ENCODE results near the gene ITGB7. TPM values are rescaled to one million over a fixed set of nuclear protein-coding genes. Genes with fewer than 3 reads are reported as not detected.
A peak's percentile ranks its signal among the peaks of the same experiment; 100 is the strongest.

Gene ITGB7, protein sequence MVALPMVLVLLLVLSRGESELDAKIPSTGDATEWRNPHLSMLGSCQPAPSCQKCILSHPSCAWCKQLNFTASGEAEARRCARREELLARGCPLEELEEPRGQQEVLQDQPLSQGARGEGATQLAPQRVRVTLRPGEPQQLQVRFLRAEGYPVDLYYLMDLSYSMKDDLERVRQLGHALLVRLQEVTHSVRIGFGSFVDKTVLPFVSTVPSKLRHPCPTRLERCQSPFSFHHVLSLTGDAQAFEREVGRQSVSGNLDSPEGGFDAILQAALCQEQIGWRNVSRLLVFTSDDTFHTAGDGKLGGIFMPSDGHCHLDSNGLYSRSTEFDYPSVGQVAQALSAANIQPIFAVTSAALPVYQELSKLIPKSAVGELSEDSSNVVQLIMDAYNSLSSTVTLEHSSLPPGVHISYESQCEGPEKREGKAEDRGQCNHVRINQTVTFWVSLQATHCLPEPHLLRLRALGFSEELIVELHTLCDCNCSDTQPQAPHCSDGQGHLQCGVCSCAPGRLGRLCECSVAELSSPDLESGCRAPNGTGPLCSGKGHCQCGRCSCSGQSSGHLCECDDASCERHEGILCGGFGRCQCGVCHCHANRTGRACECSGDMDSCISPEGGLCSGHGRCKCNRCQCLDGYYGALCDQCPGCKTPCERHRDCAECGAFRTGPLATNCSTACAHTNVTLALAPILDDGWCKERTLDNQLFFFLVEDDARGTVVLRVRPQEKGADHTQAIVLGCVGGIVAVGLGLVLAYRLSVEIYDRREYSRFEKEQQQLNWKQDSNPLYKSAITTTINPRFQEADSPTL
- polyA plus RNA-seq (2013), result 4.8 TPM

DNA sequence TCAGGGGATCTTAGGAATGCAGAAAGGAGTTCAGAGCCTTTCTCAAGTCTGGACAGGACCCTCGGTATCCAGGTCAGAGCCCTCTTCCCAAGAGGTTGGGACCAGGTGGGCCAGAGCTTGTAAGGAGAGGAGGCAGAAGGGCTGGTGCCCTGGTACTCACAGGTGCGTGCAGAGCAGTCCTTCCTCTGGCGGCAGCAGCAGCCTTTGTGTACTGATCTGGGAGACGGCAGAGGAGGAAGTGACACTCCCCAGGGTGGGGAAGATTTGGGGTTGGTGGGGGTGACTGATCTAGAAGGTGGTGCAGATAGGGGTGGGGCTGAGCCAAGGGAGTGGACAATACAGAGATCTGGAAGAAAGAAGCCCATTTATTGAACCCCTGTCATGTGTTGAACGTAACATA is at the start of gene ITGB7:
Gene ITGB7, minus strand, starts transcription at position 210 of the 400 bp plus-strand sequence. CDS start 6,808 bp downstream, outside the sequence.
- H3K9me3 ChIP-seq (ENCODE audit: control extremely low read depth in 1 of 5, control insufficient read depth in 4 of 5, insufficient read depth in 2 of 5, low read depth in 1 of 5, low read length in 4 of 5), result no peaks in the 10 kb centered on the region
- H3K4me1 ChIP-seq (ENCODE audit: control extremely low read depth in 1 of 4, control insufficient read depth in 4 of 4, insufficient read depth in 4 of 4, low read length in 3 of 4), result peaks cover 9 to 58% (median 36%) of the 10 kb centered on the region in 4 experiments
- WGBS (ENCODE audit: insufficient coverage), result 28% methylated on average over 2 of the region's 5 CpGs
- peak within 1 kb of the TSS in 3 of 7 experiments; percentile 20 to 24 (median 23) for H3K4me3 ChIP-seq (ENCODE audit: control insufficient read depth in 1 of 7, extremely low read depth in 1 of 7, insufficient read depth in 4 of 7, low read depth in 2 of 7, low read length in 6 of 7)
- peak within 1 kb of the TSS in 1 of 2 experiments; percentile 35 for H3K27ac ChIP-seq (ENCODE audit: insufficient read depth in 1 of 2, low read depth in 1 of 2, low read length in 2 of 2, poor library complexity in 1 of 2, severe bottlenecking in 2 of 2)
- peak in 2 of 3 donors; percentile 50 to 56 for DNase-seq
- peaks cover 0 to 4% (median 2%) of the 10 kb centered on the region in 4 experiments for H3K36me3 ChIP-seq (ENCODE audit: control insufficient read depth in 4 of 4, insufficient read depth in 4 of 4, low read length in 3 of 4)
- ChIA-PET POLR2A (no interaction called here), CTCF (interaction anchor here (0.8 to 18.0 kb wide), 8 partner anchors 7 to 71 kb away, joined by 3 to 299 read pairs (median 4); partner anchors contain the start of gene ESPL1)
- no peaks in the 10 kb centered on the region for H3K27me3 ChIP-seq (replicated peaks in 2 of 5; ENCODE audit: control insufficient read depth in 4 of 5, insufficient read depth in 5 of 5, low read length in 4 of 5)

- H3K4me3 ChIP-seq (ENCODE audit: control insufficient read depth in 1 of 7, extremely low read depth in 1 of 7, insufficient read depth in 4 of 7, low read depth in 2 of 7, low read length in 6 of 7), result no peak overlapping the region
- CTCF ChIA-PET, result interaction anchor here (0.6 to 20.5 kb wide), 5 partner anchors 10 to 97 kb away, joined by 3 to 299 read pairs (median 3); partner anchors contain the start of gene ITGB7
- no CpG with 5 or more reads among the region's 3 CpGs for WGBS (ENCODE audit: insufficient coverage)
- peak in 2 of 3 donors; percentile 62 to 71 for DNase-seq
- POLR2A ChIA-PET, result no interaction called here
- peaks cover 2 to 52% (median 27%) of the 10 kb centered on the region in 4 experiments for H3K4me1 ChIP-seq (ENCODE audit: control extremely low read depth in 1 of 4, control insufficient read depth in 4 of 4, insufficient read depth in 4 of 4, low read length in 3 of 4)
- no peaks in the 10 kb centered on the region for H3K27me3 ChIP-seq (replicated peaks in 2 of 5; ENCODE audit: control insufficient read depth in 4 of 5, insufficient read depth in 5 of 5, low read length in 4 of 5)
- peaks cover 2 to 19% (median 12%) of the 10 kb centered on the region in 4 experiments for H3K36me3 ChIP-seq (ENCODE audit: control insufficient read depth in 4 of 4, insufficient read depth in 4 of 4, low read length in 3 of 4)
- H3K27ac ChIP-seq (ENCODE audit: insufficient read depth in 1 of 2, low read depth in 1 of 2, low read length in 2 of 2, poor library complexity in 1 of 2, severe bottlenecking in 2 of 2), result no peak overlapping the region
- no peaks in the 10 kb centered on the region for H3K9me3 ChIP-seq (ENCODE audit: control extremely low read depth in 1 of 5, control insufficient read depth in 4 of 5, insufficient read depth in 2 of 5, low read depth in 1 of 5, low read length in 4 of 5)
These were observed 48.9 kb upstream of the ITGB7 start for GRCh38 chr12:53255996-53256395.

DNA sequence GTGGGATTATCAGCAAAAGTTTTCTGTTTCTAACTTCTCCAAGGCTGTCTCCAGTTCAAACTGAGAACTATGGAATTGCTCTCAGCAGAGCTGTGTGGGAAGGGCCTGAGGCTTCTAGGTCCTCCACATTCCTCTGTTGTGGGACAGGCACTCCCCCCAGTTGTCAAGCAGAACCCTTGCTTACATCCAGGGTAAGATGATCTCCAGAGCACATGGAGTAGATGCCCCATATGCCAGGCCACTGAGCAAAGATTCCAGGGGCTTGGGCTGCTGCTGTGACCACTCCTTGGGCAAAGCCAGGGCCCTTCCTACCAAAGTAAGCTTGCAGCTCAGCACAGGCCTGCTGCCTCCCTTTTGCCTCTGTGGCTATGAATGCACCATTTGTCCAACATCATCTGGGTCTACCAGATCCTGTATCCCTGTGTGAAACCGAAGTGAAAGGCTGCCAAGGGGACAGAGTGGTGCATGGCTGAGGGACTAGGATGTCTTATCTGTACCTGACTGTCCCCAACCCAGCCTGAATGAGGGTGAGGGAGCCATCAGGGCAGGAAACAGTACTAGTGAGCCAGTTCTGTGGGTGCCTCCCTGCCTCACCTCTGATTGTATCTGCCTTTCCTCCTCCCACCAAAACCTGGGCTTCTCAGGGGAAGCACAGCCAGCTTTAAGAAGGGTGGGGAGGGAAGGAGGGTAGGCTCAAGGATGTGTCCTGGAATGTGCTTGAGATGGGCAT is 47.9 kb upstream of the ITGB7 start:
- peaks cover 2 to 53% (median 27%) of the 10 kb centered on the region in 4 experiments for H3K4me1 ChIP-seq (ENCODE audit: control extremely low read depth in 1 of 4, control insufficient read depth in 4 of 4, insufficient read depth in 4 of 4, low read length in 3 of 4)
- no peak overlapping the region for H3K4me3 ChIP-seq (ENCODE audit: control insufficient read depth in 1 of 7, extremely low read depth in 1 of 7, insufficient read depth in 4 of 7, low read depth in 2 of 7, low read length in 6 of 7)
- POLR2A ChIA-PET, result no interaction called here

DNA sequence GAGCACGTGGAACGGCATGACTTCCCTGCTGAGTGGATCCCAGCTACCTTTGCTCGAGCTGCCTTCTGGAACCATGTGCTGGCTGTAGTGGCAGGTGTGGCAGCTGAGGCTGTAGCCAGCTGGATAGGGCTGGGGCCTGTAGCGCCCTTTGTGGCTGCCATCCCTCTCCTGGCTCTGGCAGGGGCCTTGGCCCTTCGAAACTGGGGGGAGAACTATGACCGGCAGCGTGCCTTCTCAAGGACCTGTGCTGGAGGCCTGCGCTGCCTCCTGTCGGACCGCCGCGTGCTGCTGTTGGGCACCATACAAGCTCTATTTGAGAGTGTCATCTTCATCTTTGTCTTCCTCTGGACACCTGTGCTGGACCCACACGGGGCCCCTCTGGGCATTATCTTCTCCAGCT is 46.2 kb upstream of the ITGB7 start:
- CTCF ChIA-PET, result interaction anchor here (0.8 to 4.7 kb wide), 13 partner anchors 9 to 95 kb away, joined by 3 to 83 read pairs (median 6); partner anchors contain the start of gene ESPL1
- no peaks in the 10 kb centered on the region for H3K27me3 ChIP-seq (replicated peaks in 2 of 5; ENCODE audit: control insufficient read depth in 4 of 5, insufficient read depth in 5 of 5, low read length in 4 of 5)
- 98% methylated on average over 12 of the region's 13 CpGs for WGBS (ENCODE audit: insufficient coverage)
- peak overlapping the region in 3 of 7 experiments; percentile 59 to 92 (median 87) for H3K4me3 ChIP-seq (ENCODE audit: control insufficient read depth in 1 of 7, extremely low read depth in 1 of 7, insufficient read depth in 4 of 7, low read depth in 2 of 7, low read length in 6 of 7)
- H3K36me3 ChIP-seq (ENCODE audit: control insufficient read depth in 4 of 4, insufficient read depth in 4 of 4, low read length in 3 of 4), result peaks cover 2 to 19% (median 12%) of the 10 kb centered on the region in 4 experiments
- no peak overlapping the region for H3K27ac ChIP-seq (ENCODE audit: insufficient read depth in 1 of 2, low read depth in 1 of 2, low read length in 2 of 2, poor library complexity in 1 of 2, severe bottlenecking in 2 of 2)
- peaks cover 2 to 42% (median 23%) of the 10 kb centered on the region in 4 experiments for H3K4me1 ChIP-seq (ENCODE audit: control extremely low read depth in 1 of 4, control insufficient read depth in 4 of 4, insufficient read depth in 4 of 4, low read length in 3 of 4)
- H3K9me3 ChIP-seq (ENCODE audit: control extremely low read depth in 1 of 5, control insufficient read depth in 4 of 5, insufficient read depth in 2 of 5, low read depth in 1 of 5, low read length in 4 of 5), result no peaks in the 10 kb centered on the region
- DNase-seq, result no peak
- POLR2A ChIA-PET, result no interaction called here

More for the DNA sequence above, 47.9 kb upstream of the ITGB7 start:
- Histone ChIP-seq H3K27ac (ENCODE audit: insufficient read depth in 1 of 2, low read depth in 1 of 2, low read length in 2 of 2, poor library complexity in 1 of 2, severe bottlenecking in 2 of 2) (no peak overlapping the region), H3K9me3 (ENCODE audit: control extremely low read depth in 1 of 5, control insufficient read depth in 4 of 5, insufficient read depth in 2 of 5, low read depth in 1 of 5, low read length in 4 of 5) (no peaks in the 10 kb centered on the region), H3K36me3 (ENCODE audit: control insufficient read depth in 4 of 4, insufficient read depth in 4 of 4, low read length in 3 of 4) (peaks cover 2 to 19% (median 12%) of the 10 kb centered on the region in 4 experiments), H3K27me3 (replicated peaks in 2 of 5; ENCODE audit: control insufficient read depth in 4 of 5, insufficient read depth in 5 of 5, low read length in 4 of 5) (no peaks in the 10 kb centered on the region)
- CTCF ChIA-PET, result interaction anchor here (0.6 to 4.7 kb wide), 9 partner anchors 12 to 90 kb away, joined by 3 to 83 read pairs (median 7); partner anchors contain the start of genes AAAS, ESPL1 and ZNF740
- WGBS (ENCODE audit: insufficient coverage), result 100% methylated on average over 1 of the region's 1 CpG
- DNase-seq, result no peak

DNA sequence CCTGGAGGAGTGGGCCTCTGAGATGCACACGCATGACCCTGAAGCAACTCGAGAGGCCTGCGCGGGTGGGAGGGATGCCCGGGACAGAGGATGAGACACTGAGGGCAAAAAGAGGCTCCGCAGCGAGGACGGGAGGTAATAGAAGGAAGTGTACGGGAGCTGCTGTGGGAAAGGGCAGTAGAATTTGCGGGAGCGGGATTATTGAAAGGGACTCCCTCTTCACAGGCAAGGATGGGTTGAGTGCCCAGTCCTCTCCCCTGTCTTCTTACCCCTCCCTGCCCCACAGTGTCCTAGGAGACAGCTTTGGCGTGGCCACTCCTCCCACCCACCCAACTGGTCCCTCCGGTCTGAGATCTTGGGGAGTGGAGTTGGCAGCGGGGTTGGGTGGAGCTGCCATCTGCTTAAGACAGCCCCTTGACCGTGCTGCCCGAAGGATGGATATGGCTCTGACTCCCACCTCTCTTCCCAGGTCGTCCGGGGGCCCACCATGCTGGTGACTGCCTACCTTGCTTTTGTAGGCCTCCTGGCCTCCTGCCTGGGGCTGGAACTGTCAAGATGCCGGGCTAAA is 45.4 kb upstream of the ITGB7 start:
- Histone ChIP-seq H3K4me3 (ENCODE audit: control insufficient read depth in 1 of 7, extremely low read depth in 1 of 7, insufficient read depth in 4 of 7, low read depth in 2 of 7, low read length in 6 of 7) (peak overlapping the region; percentile 59 to 92 (median 85)), H3K9me3 (ENCODE audit: control extremely low read depth in 1 of 5, control insufficient read depth in 4 of 5, insufficient read depth in 2 of 5, low read depth in 1 of 5, low read length in 4 of 5) (no peaks in the 10 kb centered on the region), H3K27me3 (replicated peaks in 2 of 5; ENCODE audit: control insufficient read depth in 4 of 5, insufficient read depth in 5 of 5, low read length in 4 of 5) (no peaks in the 10 kb centered on the region), H3K27ac (ENCODE audit: insufficient read depth in 1 of 2, low read depth in 1 of 2, low read length in 2 of 2, poor library complexity in 1 of 2, severe bottlenecking in 2 of 2) (peak overlapping the region; percentile 50 to 81), H3K4me1 (ENCODE audit: control extremely low read depth in 1 of 4, control insufficient read depth in 4 of 4, insufficient read depth in 4 of 4, low read length in 3 of 4) (peaks cover 2 to 42% (median 23%) of the 10 kb centered on the region in 4 experiments), H3K36me3 (ENCODE audit: control insufficient read depth in 4 of 4, insufficient read depth in 4 of 4, low read length in 3 of 4) (peaks cover 2 to 19% (median 12%) of the 10 kb centered on the region in 4 experiments)
- no peak for DNase-seq
- 22% methylated on average over 14 of the region's 19 CpGs for WGBS (ENCODE audit: insufficient coverage)
- POLR2A ChIA-PET, result interaction anchor here (0.6 kb wide), 1 partner anchor 228 kb away, joined by 3 read pairs; no protein-coding TSS in a partner anchor
- CTCF ChIA-PET, result interaction anchor here (0.9 to 4.7 kb wide), 7 partner anchors 10 to 43 kb away, joined by 3 to 83 read pairs (median 9); partner anchors contain the start of gene ESPL1

Data from common myeloid progenitor, CD34-positive (primary cell).